ENCODE data around the gene PGP.

PGP gene

GRCh38 chr16:2183671-2184070 is 31.0 kb downstream of the PGP start:
- TF ChIP-seq CTCF (conservative IDR thresholded peaks at IDR 0.05): no peak
- no peak overlapping the region for H3K27ac ChIP-seq

- no peak overlapping the region for H3K27ac ChIP-seq
- TF ChIP-seq CTCF (conservative IDR thresholded peaks at IDR 0.05): no peak
Measured at GRCh38 chr16:2181952-2182351, 32.7 kb downstream of the PGP start.

- no peak overlapping the region for H3K27ac ChIP-seq
- TF ChIP-seq CTCF (conservative IDR thresholded peaks at IDR 0.05): no peak
Measured at GRCh38 chr16:2180962-2181923, 33.4 kb downstream of the PGP start.

- no peak for TF ChIP-seq CTCF (conservative IDR thresholded peaks at IDR 0.05)
- H3K27ac ChIP-seq: no peak overlapping the region
Measured at GRCh38 chr16:2180461-2180860, 34.2 kb downstream of the PGP start.

- TF ChIP-seq CTCF (conservative IDR thresholded peaks at IDR 0.05): no peak
- no peak overlapping the region for H3K27ac ChIP-seq
Measured at GRCh38 chr16:2179576-2179975, 35.1 kb downstream of the PGP start.

GRCh38 chr16:2179107-2179501 is 35.5 kb downstream of the PGP start:
- no peak overlapping the region for H3K27ac ChIP-seq

More at GRCh38 chr16:2179107-2179501, 35.5 kb downstream of the PGP start:
- TF ChIP-seq CTCF (conservative IDR thresholded peaks at IDR 0.05): no peak
